C4-2B (cell line): Measurements from ENCODE around the gene CLSTN2.

Experiments used
- H3K27ac ChIP-seq: fragments of 450-650 bp; 2 replicates; pipeline ENCODE4 v1.5.1; 2017
- CTCF ChIP-seq: fragments of 450-650 bp; conservative IDR thresholded peaks from 2 replicates; pipeline ENCODE4 v1.5.1; 2017; ENCODE audit warnings: mild to moderate bottlenecking
- ZFX ChIP-seq: fragments of 450-650 bp; IDR thresholded peaks from 2 replicates; pipeline ENCODE4 v1.6.1; 2017

The CLSTN2 gene

DNA sequence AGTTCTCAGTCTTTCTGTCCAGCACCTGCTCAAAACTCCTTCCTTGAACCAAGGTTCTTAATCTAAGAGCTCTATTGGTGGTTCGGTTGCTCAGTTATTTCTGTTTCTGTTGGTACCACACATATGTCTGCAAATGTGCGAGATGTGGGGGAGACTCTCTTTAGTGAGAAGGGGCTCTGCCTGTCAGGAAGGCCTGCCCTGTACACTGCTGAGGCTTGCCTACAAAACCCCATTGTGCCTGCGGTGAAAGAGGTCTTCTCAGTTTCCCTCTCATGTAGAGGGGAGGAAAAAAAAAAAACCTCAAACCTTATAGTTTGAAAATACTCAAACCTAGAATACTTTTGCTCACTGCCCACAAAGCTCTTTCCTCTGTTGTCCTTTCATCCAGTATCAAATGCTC is 142.4 kb downstream of the CLSTN2 start:
- TF ChIP-seq CTCF (no peak), ZFX (no peak)
- H3K27ac ChIP-seq = no peak overlapping the region

DNA sequence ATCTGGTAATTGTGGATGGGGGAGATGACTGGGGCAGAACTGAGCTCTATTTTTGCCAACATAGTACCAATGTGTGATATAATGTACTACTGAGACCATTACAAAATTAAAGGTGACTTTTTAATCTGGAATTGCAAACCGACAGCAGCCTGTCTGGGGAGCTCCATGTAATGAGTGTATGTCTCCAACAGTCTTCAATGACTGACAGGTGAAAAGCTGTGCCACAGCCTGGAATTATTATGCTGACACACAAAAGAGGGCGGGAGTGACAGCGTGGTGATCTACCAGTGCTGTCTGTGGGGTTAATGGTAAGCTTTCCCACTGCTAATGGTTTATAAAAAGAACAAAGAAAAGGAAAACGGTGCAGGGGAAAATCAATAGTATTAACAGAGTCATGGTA is 143.4 kb downstream of the CLSTN2 start:
- TF ChIP-seq ZFX (no peak), CTCF (no peak)

GRCh38 chr3:140078940-140079339 is 144.0 kb downstream of the CLSTN2 start:
- no peak overlapping the region for H3K27ac ChIP-seq
- TF ChIP-seq ZFX (no peak), CTCF (no peak)

More for the DNA sequence above, 143.4 kb downstream of the CLSTN2 start:
- no peak overlapping the region for H3K27ac ChIP-seq

- no peak overlapping the region for H3K27ac ChIP-seq
- no peak for TF ChIP-seq ZFX
- no peak for TF ChIP-seq CTCF
These were observed 146.9 kb downstream of the CLSTN2 start for GRCh38 chr3:140081887-140082286.

DNA sequence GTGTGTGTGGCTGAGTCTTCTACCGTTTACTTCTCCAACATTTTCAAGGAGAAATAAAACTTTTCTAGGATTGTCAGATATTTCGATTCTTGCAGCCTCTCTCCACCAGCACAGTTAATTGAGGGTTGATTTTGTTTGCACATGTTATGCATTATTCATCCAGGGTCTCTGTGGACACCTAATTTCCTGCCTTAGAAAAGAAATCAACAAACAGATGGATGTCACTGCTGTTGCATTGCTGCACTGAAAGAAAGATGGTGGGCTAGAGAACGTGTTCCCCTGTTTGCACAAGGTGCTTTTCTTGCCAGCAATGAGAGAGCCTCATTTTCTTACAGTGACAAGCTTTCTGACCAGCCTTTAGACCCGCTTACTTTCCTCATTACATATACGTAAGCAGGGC is 150.0 kb downstream of the CLSTN2 start:
- no peak overlapping the region for H3K27ac ChIP-seq
- TF ChIP-seq CTCF = no peak
- no peak for TF ChIP-seq ZFX

GRCh38 chr3:140086642-140087041 is 151.7 kb downstream of the CLSTN2 start:
- no peak overlapping the region for H3K27ac ChIP-seq
- TF ChIP-seq ZFX (no peak), CTCF (no peak)

DNA sequence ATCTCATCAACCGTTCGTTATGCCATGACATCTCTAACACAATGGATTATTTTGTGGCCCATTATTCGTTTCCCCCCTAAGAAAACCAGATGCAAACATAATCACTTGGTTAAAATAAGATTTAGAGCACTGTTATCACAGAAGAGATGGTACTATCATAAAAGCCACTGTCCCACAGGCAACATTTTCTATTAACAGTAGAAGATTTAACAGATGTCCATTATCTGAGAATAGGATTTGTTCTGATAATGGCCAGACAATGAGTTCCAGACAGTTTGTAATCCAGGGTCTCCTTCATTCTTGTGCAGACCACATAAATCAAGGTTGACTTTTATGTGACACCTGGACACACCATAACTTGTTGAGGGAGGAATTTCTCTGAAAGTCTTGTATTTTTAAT is 153.1 kb downstream of the CLSTN2 start:
- no peak overlapping the region for H3K27ac ChIP-seq
- no peak for TF ChIP-seq ZFX
- TF ChIP-seq CTCF = no peak
